NCI-H1417 treated with DMSO at 0.1 percent for 48 hours (cell line): ENCODE results near the gene CAB39L.
"Not testable (repeated sequence)": the region's sequence is repeated elsewhere in the genome, so short reads cannot be mapped to it uniquely, and the experiment has no call there.

Experiments used
- DNase-seq: peaks from one replicate; lab custom pipeline; 2025; lab: John Stamatoyannopoulos, UW

The CAB39L gene

GRCh38 chr13:49346460-49346859 is 97.4 kb downstream of the CAB39L start:
- no peak for DNase-seq

DNA sequence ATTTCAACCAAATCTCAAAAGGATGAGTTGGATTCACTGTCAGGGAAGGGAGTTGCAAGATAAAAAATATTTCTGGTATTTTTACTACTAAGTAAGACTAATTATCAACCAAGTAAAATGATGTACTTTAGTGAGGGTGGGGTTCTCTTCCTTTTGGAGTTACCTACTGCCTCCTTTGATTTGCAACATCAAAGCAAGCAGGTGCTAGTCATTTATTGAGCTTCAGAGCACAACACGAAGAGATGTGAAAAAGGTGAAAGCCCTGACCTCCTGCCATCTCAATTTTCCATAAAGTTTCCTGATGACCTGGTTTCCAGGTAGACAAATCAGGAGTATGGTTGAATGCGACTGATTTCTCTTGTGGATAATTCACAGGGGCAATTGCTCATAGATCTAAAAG is 100.1 kb downstream of the CAB39L start:
- DNase-seq = no peak

GRCh38 chr13:49343255-49343654 is 100.6 kb downstream of the CAB39L start:
- no peak for DNase-seq

- DNase-seq = no peak
Measured at GRCh38 chr13:49342454-49342853, 101.4 kb downstream of the CAB39L start.

DNA sequence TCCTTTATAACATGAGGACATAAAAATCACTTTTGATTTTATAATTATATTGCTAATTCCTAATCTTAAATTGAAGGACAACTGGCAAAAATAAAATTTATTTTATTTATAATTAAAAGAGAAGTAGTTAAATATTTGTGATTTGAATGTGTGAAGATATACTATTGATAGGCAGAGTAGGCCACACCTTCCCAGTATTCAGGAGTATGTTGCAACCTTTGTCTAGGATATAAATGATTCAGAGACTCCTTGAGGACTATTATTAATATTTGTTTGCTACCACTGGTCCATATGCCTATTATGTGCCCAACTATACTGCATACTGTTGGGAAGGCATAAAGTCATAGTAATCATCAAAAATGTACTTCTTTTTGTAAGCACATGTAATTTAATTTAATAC is 101.9 kb downstream of the CAB39L start:
- DNase-seq = no peak

DNA sequence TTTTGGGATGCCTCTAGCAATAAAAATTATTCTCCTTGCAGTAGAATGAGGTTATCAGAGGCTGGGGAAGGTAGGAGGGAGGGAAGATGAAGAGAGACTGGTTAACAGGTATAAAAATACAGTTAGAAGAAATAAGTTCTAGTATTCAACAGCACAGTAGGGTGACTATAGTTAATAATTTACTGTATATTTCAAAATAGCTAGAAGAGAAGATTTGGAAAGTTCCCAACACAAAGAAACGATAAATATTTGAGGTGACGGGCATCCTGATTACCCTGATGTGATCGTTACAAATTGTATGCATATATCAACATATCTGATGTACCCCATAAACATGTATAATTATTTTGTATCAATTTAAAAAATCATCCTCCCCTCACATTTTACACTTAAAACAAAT is 102.3 kb downstream of the CAB39L start:
- DNase-seq = no peak

DNA sequence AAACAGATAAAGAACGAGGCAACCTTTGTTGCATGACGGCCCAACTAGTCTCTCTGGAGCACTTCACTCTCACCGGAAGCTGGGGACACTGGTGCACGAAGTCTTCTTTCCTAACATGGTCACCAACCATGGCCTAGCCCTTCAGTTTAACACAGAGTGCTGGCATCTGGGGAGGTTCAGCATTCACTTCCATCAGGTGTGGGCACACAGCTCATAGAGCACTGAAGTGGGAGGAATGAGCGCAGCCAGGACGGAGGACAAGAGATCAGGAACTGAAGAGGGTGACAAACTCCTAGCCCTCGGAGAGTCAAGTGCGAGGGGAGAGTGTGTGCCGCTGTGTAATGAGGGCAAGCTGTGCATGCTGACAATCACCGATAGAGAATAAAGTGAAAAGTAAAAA is 103.7 kb downstream of the CAB39L start:
- no peak for DNase-seq

DNA sequence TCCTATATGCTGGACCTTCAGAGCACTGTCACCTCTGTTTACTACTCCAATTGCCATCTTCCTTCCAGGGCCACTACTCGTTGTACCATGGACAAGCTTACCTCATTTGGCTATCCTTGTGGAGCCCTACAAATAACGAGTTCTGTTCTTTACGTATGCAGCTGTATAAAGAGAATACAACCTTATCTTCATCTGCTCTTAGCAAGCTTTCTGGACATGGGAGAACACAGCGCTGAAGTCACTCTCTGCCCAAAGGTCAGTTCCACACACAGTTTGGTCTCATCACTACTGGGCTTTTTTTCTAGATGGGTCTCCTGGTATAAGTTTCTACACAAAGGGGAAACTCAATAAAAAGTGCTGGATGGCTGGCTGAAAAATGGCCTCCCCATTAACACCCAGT is 107.2 kb downstream of the CAB39L start:
- DNase-seq = no peak

DNA sequence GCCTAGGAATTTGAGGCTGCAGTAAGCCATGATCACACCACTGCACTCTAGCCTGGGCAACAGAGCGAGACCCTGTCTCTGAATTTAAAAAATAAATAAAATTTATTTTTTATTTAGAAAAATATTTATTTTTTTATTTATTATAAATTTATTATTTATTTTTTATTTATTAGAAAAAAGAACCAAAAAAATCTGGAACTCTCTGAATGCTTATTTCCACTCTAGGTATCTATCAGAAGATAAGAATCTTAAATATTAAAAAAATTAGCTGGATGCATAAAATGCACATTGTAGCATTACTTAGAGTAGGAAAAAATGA is 113.4 kb downstream of the CAB39L start:
- DNase-seq = no peak

DNA sequence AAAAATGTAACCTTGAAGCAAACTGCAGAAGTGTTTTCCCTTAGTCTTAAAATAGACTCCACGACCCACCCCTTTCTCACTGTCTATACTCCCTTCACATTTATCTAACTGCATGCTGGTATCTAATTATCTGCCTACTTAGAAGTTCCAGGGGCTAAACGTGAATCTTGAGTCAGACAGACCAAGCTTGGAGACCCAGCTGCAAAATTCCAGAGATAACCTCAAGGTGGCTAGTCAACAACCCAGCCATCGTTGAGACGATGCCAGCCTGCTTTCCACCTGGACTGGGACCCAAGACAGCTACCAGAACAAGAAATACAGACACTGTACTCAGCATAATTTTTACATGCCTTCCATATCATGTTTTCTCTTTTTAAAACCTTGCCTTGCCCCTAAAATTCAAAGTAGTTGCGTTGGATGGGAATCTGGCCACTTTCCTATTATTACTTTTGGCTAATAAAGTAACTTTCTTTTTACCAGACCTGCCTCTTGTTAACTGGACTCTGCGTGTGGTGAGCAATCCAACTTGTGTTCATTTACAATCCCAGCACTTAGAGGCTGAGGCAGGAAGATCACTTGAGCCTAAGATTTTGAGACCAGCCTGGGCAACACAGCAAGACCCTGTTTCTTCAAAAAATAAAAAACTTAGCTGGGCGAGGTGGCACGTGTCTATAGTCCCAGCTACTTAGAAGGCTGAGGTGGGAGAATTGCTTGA is 113.9 kb downstream of the CAB39L start:
- no peak for DNase-seq

DNA sequence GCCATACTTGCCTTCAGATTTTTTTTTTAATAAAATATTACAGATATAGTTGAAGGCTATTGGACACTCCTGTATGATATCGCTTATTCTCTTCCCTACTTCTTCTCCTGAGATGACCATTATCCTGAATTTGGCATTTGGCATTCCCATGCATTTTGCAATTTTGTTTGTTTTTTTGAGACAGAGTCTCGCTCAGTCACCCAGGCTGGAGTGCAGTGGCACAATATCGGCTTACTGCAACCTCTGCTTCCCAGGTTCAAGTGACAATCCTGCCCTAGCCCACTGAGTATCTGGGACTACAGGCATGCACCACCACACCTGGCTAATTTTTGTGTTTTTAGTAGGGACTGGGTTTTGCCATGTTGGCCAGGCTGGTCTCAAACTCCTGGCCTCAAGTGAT is 116.7 kb downstream of the CAB39L start:
- not testable (repeated sequence) for DNase-seq

- no peak for DNase-seq
Measured at GRCh38 chr13:49326222-49326917, 117.5 kb downstream of the CAB39L start.

GRCh38 chr13:49323344-49323743 is 120.5 kb downstream of the CAB39L start:
- DNase-seq = no peak

GRCh38 chr13:49322702-49323101 is 121.2 kb downstream of the CAB39L start:
- DNase-seq = no peak

GRCh38 chr13:49320975-49321374 is 122.9 kb downstream of the CAB39L start:
- DNase-seq = no peak

DNA sequence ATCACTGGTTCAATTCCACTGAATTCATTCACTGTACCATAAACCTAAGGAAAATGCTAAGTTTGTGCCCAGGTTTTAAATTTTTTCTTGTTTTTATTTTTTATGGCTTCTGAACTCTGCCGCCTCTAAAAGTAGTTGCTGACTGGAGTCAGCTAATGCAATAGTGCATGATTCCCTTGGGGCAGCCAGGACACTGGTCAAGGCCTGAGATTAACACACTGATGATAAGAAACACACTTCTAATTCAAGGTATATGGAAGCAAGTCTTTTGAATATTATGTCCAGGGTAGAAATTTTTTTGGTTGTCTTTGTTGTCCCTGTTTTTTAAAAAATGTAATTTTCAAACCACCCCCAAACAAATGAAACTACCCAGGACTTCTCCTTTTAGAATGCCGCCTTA is 123.9 kb downstream of the CAB39L start:
- no peak for DNase-seq

GRCh38 chr13:49319551-49319950 is 124.3 kb downstream of the CAB39L start:
- no peak for DNase-seq

GRCh38 chr13:49315756-49316482 is 127.9 kb downstream of the CAB39L start:
- DNase-seq = no peak

DNA sequence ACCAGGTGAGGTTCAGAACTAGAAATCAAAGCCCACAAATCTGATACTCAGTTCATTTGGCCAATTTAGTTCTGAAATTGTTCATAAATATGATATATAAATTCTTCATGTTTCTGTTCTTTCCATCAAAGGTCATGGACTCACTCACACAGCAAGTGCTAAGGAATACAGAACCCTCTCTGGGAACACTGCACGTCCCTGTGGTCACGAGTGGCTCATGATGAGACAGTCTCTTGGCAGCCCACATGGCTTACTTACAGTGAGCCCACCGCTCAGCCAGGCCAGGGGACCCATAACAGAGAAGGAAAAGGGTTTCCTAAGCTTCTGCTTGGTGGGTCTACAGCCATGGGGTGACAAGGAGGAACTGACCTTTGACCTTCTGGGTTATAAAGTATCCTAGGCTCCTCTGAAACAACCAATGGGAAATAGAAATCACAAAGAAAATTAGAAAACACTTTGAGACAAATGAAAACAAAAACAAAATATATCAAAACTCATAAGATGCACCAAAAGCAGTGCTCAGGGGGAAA is 128.8 kb downstream of the CAB39L start:
- DNase-seq = no peak

DNA sequence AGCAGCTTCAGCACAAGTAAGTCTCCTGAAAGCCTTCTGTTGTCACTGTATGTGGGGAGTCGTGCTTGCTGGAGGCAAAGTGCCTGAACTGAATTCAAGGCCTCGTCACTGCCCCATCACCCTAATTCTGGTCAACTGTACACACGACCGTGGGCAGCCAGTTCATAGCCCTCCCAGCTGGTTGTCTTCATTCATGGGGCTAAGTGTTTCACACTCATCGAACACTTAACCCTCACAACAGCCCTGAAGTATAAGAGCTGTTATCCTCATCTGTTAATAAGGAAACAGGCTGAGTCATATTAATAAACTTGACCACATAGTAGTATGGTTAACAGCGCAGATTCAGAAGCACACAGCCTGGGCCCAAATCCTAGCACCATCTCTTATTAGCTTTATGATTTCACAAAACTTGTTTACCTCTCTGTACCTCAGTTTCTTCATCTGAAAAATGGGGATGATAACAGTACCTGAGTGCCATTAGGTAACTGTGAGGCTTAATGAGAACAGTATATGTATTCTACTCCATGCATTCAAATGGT is 129.5 kb downstream of the CAB39L start:
- no peak for DNase-seq

DNA sequence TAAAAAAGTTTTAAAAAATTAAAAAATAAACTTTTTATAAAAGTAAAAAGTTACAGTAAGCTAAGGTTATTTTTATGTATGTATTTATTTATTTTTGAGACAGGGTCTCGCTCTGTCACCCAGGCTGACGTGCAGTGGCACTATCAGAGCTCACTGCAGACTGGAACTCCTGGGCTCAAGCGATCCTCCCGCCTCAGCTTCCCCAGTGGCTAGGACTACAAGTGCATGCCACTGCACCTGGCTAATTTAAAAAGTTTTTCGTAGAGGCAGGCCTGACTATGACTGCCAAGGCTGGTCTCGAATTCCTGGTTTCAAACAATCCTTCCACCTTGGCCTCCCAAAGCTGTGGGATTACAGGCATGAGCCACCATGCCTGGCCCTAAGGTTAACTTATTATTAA is 132.0 kb downstream of the CAB39L start:
- DNase-seq = no peak

DNA sequence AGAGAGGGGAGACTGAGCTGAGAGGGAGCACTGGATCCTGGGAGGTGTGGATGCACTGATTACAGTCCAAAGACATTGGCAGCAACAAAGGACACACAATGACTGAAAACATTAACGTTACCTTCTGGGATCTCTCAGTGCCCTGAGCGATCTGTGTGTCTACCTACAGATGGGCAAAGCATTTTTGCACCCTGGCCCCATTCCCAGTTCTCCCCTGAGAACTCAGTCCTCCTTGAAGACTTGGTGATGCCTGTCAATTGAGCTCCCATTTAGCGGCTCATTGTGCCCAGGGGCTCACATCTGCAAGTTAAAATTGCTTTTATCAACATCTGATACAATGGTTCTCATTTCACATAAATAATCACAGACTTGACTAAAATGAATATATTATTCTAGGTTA is 133.6 kb downstream of the CAB39L start:
- no peak for DNase-seq

DNA sequence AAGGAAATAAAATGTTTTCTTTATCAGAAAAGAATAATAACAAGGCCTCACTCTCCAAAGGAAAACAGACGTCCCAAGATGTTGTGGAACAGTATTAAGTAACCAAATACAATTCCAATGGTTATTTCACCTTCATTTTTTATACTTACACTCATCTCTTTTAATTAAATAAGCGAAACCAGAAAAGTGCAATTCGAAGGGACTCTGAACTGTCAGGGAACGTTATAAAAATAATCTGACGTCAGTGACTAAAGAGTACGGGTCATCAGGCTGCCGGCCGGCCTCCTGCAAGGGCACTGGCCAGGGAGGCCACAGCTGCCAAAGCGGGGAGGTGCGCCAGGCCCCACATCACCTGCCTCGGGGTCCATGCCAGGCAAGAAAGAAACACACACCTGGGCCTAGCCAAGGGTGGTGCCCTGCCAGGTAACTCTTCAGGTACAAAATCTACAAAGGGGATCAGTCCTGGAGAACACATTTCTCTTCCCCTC is 134.9 kb downstream of the CAB39L start:
- no peak for DNase-seq
